Prostate gland (tissue), 2 donors: ENCODE measurements around the gene TREX2. TPM values are rescaled to one million over a fixed set of nuclear protein-coding genes. Genes with fewer than 3 reads are reported as not detected.

Source experiments
- DNase-seq: peaks from one replicate; pipeline ENCODE4 v3.0.0-alpha.2; 2019; ENCODE audit warnings: low spot score
- H3K27ac ChIP-seq, 2 donors: fragments of 200-600 bp; sonication (generic); 2 replicates each; pipeline ENCODE4 v1.5.1; 2017 to 2019
- H3K27me3 ChIP-seq: fragments of 200-600 bp; sonication (generic); replicated peaks from 2 replicates; pipeline ENCODE4 v1.5.1; 2019; ENCODE audit not compliant: insufficient read depth
- H3K36me3 ChIP-seq, 2 donors: fragments of 200-600 bp; sonication (generic); 1 replicate in 1 of 2; 2 replicates in 1 of 2; pipeline versions ENCODE4 v1.5.1 to v1.8.1; 2017 to 2019
- H3K4me1 ChIP-seq: fragments of 200-600 bp; sonication (generic); replicated peaks from 2 replicates; pipeline ENCODE4 v1.5.1; 2019
- H3K4me3 ChIP-seq, 2 donors: fragments of 200-600 bp; sonication (generic); 2 replicates each; pipeline ENCODE4 v1.5.1; 2017 to 2019
- H3K9me3 ChIP-seq: fragments of 200-600 bp; sonication (generic); 2 replicates; pipeline ENCODE4 v1.5.1; 2017
- CTCF ChIP-seq, 4 experiments: fragments of 200-600 bp in 2 of 4; fragments of 450-650 bp in 2 of 4; sonication (generic) in 2 of 4; IDR thresholded peaks; 1 replicate in 3 of 4; 2 replicates in 1 of 4; pipeline ENCODE4 v1.5.1; 2016 to 2019; ENCODE audit warnings: antibody characterized with exemption in 4 of 4, mild to moderate bottlenecking in 2 of 4, moderate library complexity in 2 of 4
- POLR2A ChIP-seq: fragments of 450-650 bp; IDR thresholded peaks from one replicate; pipeline ENCODE4 v1.6.1; 2016; ENCODE audit warnings: antibody characterized with exemption, mild to moderate bottlenecking
- POLR2AphosphoS5 ChIP-seq: sonication (generic); formaldehyde crosslinking; IDR thresholded peaks from one replicate; pipeline ENCODE4 v1.6.1; 2017; ENCODE audit warnings: antibody characterized with exemption
- WGBS: methylation state at CpG from one replicate; pipeline ENCODE4 v1.1.5; 2018; 5-methylcytosine and 5-hydroxymethylcytosine counted together
- intact Hi-C: fragments of 100-400 bp; cut with DNase I; formaldehyde crosslinking; loops from one replicate; pipeline ENCODE4 v1.14.2; 2022
- total RNA-seq, 2 donors: library from RNA; depleted of rRNA; stranded (reverse); fragments of >200 nt; gene quantifications; one replicate each; pipeline ENCODE4 v1.1.0, GENCODE V29; 2016

The TREX2 gene
- total RNA-seq, 2 donors from 2014 or later, result 5.8 to 6.3 TPM

- intact Hi-C loops, result no loop called here
These were observed 28.4 kb upstream of the TREX2 start for GRCh38 chrX:153474266-153474665.

GRCh38 chrX:153473126-153473525 is 27.3 kb upstream of the TREX2 start:
- TF ChIP-seq POLR2A (no peak), POLR2AphosphoS5 (no peak), CTCF (IDR thresholded peaks at IDR 0.05) (no peak)
- intact Hi-C loops, result no loop called here
- Histone ChIP-seq H3K9me3 (no peaks in the 10 kb centered on the region), H3K27ac (no peak overlapping the region), H3K27me3 (no peaks in the 10 kb centered on the region), H3K36me3 (no peaks in the 10 kb centered on the region), H3K4me3 (no peak overlapping the region), H3K4me1 (no peaks in the 10 kb centered on the region)
- no peak for DNase-seq
- 93% methylated on average over 6 of the region's 10 CpGs for WGBS

More at GRCh38 chrX:153474266-153474665, 28.4 kb upstream of the TREX2 start:
- Histone ChIP-seq H3K27ac (no peak overlapping the region), H3K9me3 (no peaks in the 10 kb centered on the region), H3K4me1 (no peaks in the 10 kb centered on the region), H3K4me3 (no peak overlapping the region), H3K36me3 (no peaks in the 10 kb centered on the region), H3K27me3 (no peaks in the 10 kb centered on the region)
- WGBS, result 100% methylated on average over 4 of the region's 10 CpGs
- no peak for TF ChIP-seq POLR2AphosphoS5
- TF ChIP-seq POLR2A, result no peak
- TF ChIP-seq CTCF (IDR thresholded peaks at IDR 0.05), result no peak
- no peak for DNase-seq

DNA sequence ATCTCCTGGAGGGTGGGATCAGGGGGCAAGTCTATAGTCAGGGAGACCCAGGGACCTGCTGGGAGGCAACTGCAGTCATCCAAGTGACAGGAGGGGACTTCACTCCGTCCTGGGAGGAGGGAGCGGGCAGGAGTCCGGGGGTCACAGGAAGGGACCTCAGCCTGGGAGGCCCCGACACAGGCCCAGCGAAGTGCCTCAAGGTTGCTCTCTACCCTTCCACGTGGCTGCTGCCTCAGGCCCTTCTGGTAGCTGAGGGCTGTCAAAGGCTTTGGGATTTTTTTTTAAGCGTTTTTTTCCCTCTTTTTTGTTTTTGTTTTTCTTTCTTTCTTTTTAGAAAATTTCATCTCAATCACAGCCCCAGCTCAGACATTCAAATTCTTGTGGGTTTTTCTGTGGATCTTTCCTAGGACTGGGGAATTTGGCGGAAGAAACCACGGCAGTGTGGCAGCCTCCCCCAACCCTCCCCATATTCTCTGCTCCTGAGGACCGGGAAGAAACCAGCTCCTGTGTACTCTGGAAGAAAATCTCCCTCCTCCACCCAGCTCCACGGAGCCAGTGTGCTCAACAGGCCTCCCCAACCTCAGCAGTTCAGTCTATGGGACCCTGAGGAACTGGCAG is 25.9 kb upstream of the TREX2 start:
- Histone ChIP-seq H3K4me1 (no peaks in the 10 kb centered on the region), H3K4me3 (no peak overlapping the region), H3K36me3 (no peaks in the 10 kb centered on the region), H3K9me3 (no peaks in the 10 kb centered on the region), H3K27me3 (no peaks in the 10 kb centered on the region), H3K27ac (no peak overlapping the region)
- WGBS, result 64% methylated on average over 11 of the region's 11 CpGs
- TF ChIP-seq POLR2A, result no peak
- TF ChIP-seq POLR2AphosphoS5, result no peak
- TF ChIP-seq CTCF (IDR thresholded peaks at IDR 0.05), result no peak
- no peak for DNase-seq
- intact Hi-C loops, result no loop called here

- TF ChIP-seq POLR2A (no peak), POLR2AphosphoS5 (peak; percentile 4), CTCF (IDR thresholded peaks at IDR 0.05) (peak; percentile 27 to 70 (median 56))
- no peaks in the 10 kb centered on the region for H3K4me1 ChIP-seq
- DNase-seq, result peak; percentile 79
- 11% methylated on average over 46 of the region's 70 CpGs for WGBS
- intact Hi-C loops, result no loop called here
- peak within 1 kb of the TSS in 1 of 2 donors; percentile 31 for H3K27ac ChIP-seq
- H3K9me3 ChIP-seq, result no peaks in the 10 kb centered on the region
- H3K36me3 ChIP-seq, result no peaks in the 10 kb centered on the region
- no peaks in the 10 kb centered on the region for H3K27me3 ChIP-seq
- H3K4me3 ChIP-seq, result peak within 1 kb of the TSS; percentile 41
These were observed 24.8 kb upstream of the TREX2 start, which contains the start of gene HAUS7 for GRCh38 chrX:153470411-153471363. Gene HAUS7, minus strand, starts transcription at chrX:153470576. Its CDS starts 19 bp downstream, at chrX:153470557.
